Measurements from ENCODE around the gene C15orf39.
"Not testable (repeated sequence)": the region's sequence is repeated elsewhere in the genome, so short reads cannot be mapped to it uniquely, and the experiment has no call there.

Gene C15orf39

DNA sequence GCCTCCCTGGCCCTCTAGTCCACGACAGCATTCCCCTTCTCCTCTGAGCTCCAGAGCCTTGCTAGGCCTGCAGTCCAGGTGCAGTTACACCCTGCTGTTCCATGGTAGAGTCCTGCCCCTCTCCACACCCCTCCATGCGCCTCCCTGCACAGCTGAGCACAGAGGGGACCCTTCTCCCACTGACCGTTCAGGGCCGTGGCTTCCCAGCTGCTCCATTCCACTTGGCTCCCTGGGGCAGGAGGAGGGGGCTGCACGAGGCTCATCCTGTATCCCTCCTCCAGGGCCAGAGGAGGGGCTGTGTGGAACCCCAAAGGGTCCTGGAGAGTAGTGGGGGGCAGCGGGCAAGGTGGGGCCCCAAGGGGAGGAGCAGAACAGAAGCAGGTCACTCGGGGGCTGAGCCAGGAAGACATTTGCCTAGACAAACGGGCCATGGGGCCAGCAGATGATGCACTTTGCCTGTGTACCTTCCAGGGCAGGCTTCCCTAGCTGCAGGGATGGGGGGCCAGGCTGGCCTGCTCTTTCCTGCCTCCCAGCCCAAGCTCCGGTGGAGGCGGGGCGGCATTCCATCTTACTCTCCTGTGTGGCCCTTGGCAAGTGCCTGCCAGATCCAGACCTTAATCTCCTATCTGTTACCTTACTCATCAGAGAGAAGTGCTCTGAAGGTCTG lies 35.8 kb downstream of the C15orf39 start:
- TF ChIP-seq EZH2phosphoT487 (conservative IDR thresholded peaks at IDR 0.05; ENCODE audit: low read length) (no peak), CTCF (IDR thresholded peaks at IDR 0.05; ENCODE audit: insufficient read depth, low read length, poor library complexity, severe bottlenecking) (no peak)
- Histone ChIP-seq H2AFZ (ENCODE audit: low read depth, low read length, severe bottlenecking) (no peak overlapping the region), H3K9me2 (replicated peaks; ENCODE audit: insufficient read depth, low read length) (no peaks in the 10 kb centered on the region), H3F3A (ENCODE audit: insufficient read depth) (no peaks in the 10 kb centered on the region), H4K20me1 (ENCODE audit: low read depth, low read length) (no peaks in the 10 kb centered on the region), H3K79me2 (ENCODE audit: insufficient read depth, low read length) (no peaks in the 10 kb centered on the region), H3K27ac (ENCODE audit: low read depth, low read length) (no peak overlapping the region), H3K27me3 (ENCODE audit: low read length) (no peaks in the 10 kb centered on the region), H3K9ac (ENCODE audit: low read length) (no peak overlapping the region), H3K9me3 (ENCODE audit: insufficient read depth, low read length) (no peaks in the 10 kb centered on the region), H3K36me3 (ENCODE audit: low read length) (no peaks in the 10 kb centered on the region), H3K4me2 (ENCODE audit: low read depth, low read length, poor library complexity, severe bottlenecking) (no peak overlapping the region), H3K4me3 (ENCODE audit: insufficient read depth, low read length, poor library complexity, severe bottlenecking) (no peak overlapping the region)

DNA sequence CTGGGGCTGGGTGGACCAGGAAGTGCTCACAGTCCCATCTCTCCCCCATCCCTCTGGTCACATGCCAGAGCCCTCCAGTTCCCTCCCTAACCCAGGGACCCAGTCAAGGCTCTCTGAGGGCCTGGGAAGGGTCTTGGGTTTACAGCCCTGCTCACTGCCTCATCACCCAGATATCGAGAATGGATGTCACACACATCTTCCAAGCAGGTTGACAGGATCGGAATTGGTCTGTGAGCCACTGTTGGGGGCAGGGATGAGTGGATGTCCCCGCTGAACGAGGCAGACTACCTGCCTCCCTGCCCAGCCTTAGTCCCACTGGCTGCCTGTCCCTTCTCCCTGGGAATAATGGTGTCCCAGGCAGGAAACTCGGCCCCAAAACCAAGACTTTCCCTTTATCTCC lies 36.5 kb downstream of the C15orf39 start:
- Histone ChIP-seq H3K9me2 (replicated peaks; ENCODE audit: insufficient read depth, low read length) (no peaks in the 10 kb centered on the region), H3K36me3 (ENCODE audit: low read length) (no peaks in the 10 kb centered on the region), H3K4me3 (ENCODE audit: insufficient read depth, low read length, poor library complexity, severe bottlenecking) (no peak overlapping the region), H3K9ac (ENCODE audit: low read length) (no peak overlapping the region), H3K4me2 (ENCODE audit: low read depth, low read length, poor library complexity, severe bottlenecking) (no peak overlapping the region), H3F3A (ENCODE audit: insufficient read depth) (no peaks in the 10 kb centered on the region), H3K27ac (ENCODE audit: low read depth, low read length) (no peak overlapping the region), H3K9me3 (ENCODE audit: insufficient read depth, low read length) (no peaks in the 10 kb centered on the region), H2AFZ (ENCODE audit: low read depth, low read length, severe bottlenecking) (no peak overlapping the region), H3K79me2 (ENCODE audit: insufficient read depth, low read length) (no peaks in the 10 kb centered on the region), H4K20me1 (ENCODE audit: low read depth, low read length) (no peaks in the 10 kb centered on the region), H3K27me3 (ENCODE audit: low read length) (no peaks in the 10 kb centered on the region)
- TF ChIP-seq CTCF (IDR thresholded peaks at IDR 0.05; ENCODE audit: insufficient read depth, low read length, poor library complexity, severe bottlenecking) (no peak), EZH2phosphoT487 (conservative IDR thresholded peaks at IDR 0.05; ENCODE audit: low read length) (no peak)

DNA sequence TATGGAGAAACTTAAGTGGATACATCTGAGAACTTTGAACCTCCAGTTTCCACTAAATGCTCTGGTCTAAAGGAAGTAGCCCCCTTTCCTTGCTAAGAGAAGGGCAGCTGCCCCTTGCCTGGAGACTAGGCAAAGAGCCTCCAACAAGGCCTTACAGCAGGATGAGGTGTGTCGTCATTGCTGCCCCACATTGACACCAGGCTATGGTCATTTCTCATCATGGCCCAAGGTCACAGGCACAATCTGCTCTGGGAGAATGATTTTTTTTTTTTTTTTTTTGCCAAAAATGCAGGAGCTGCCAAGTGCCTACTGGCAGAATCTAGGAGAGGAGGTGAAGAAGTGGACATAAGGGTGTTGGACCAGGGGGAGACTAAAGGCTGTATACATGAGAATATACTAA lies 44.1 kb downstream of the C15orf39 start:
- not testable (repeated sequence) for H3K4me3 ChIP-seq (ENCODE audit: insufficient read depth, low read length, poor library complexity, severe bottlenecking); H3K9me2 ChIP-seq (replicated peaks; ENCODE audit: insufficient read depth, low read length); H3K9me3 ChIP-seq (ENCODE audit: insufficient read depth, low read length); H3K4me2 ChIP-seq (ENCODE audit: low read depth, low read length, poor library complexity, severe bottlenecking); H3K27ac ChIP-seq (ENCODE audit: low read depth, low read length); H3K36me3 ChIP-seq (ENCODE audit: low read length); H3K27me3 ChIP-seq (ENCODE audit: low read length); H3K79me2 ChIP-seq (ENCODE audit: insufficient read depth, low read length); H2AFZ ChIP-seq (ENCODE audit: low read depth, low read length, severe bottlenecking); H3F3A ChIP-seq (ENCODE audit: insufficient read depth); H4K20me1 ChIP-seq (ENCODE audit: low read depth, low read length); H3K9ac ChIP-seq (ENCODE audit: low read length)

- H3K9me3 ChIP-seq (ENCODE audit: insufficient read depth, low read length); H2AFZ ChIP-seq (ENCODE audit: low read depth, low read length, severe bottlenecking); H3K36me3 ChIP-seq (ENCODE audit: low read length); H3F3A ChIP-seq (ENCODE audit: insufficient read depth); H3K9me2 ChIP-seq (replicated peaks; ENCODE audit: insufficient read depth, low read length); H3K79me2 ChIP-seq (ENCODE audit: insufficient read depth, low read length); H3K27ac ChIP-seq (ENCODE audit: low read depth, low read length); H3K9ac ChIP-seq (ENCODE audit: low read length); H3K4me3 ChIP-seq (ENCODE audit: insufficient read depth, low read length, poor library complexity, severe bottlenecking); H4K20me1 ChIP-seq (ENCODE audit: low read depth, low read length); H3K4me2 ChIP-seq (ENCODE audit: low read depth, low read length, poor library complexity, severe bottlenecking); H3K27me3 ChIP-seq (ENCODE audit: low read length): not testable (repeated sequence)
These were observed 47.3 kb downstream of the C15orf39 start for GRCh38 chr15:75248991-75249390.

All from SU-DHL-6 (cell line).